Trophoblast cell (in vitro differentiated cells and primary cell): Measurements from ENCODE around the gene RDM1.

ENCODE experiments used
- DNase-seq, 2 donors: peaks; one replicate each; pipeline ENCODE4 v3.0.0-alpha.2; 2016
- H2AFZ ChIP-seq: 2 replicates; pipeline ENCODE4 v1.6.1; 2013; ENCODE audit warnings: low read length, moderate library complexity, mild to moderate bottlenecking; ENCODE audit not compliant: insufficient read depth, poor library complexity
- H2AK5ac ChIP-seq: 2 replicates; pipeline ENCODE4 v1.6.1; 2013; ENCODE audit warnings: mild to moderate bottlenecking, low read length
- H2BK120ac ChIP-seq: 2 replicates; pipeline ENCODE4 v1.6.1; 2013; ENCODE audit warnings: low read length, mild to moderate bottlenecking, moderate library complexity; ENCODE audit not compliant: insufficient read depth, poor library complexity
- H2BK12ac ChIP-seq: 2 replicates; pipeline ENCODE4 v1.6.1; 2013; ENCODE audit warnings: mild to moderate bottlenecking, low read length, moderate library complexity
- H2BK5ac ChIP-seq: 2 replicates; pipeline ENCODE4 v1.6.1; 2013; ENCODE audit warnings: low read length, low read depth, moderate library complexity, mild to moderate bottlenecking; ENCODE audit not compliant: poor library complexity
- H3K14ac ChIP-seq: 2 replicates; pipeline ENCODE4 v1.6.1; 2013; ENCODE audit warnings: mild to moderate bottlenecking, low read length
- H3K18ac ChIP-seq: 2 replicates; pipeline ENCODE4 v1.6.1; 2013; ENCODE audit warnings: mild to moderate bottlenecking, low read length
- H3K23ac ChIP-seq: 2 replicates; pipeline ENCODE4 v1.6.1; 2013; ENCODE audit warnings: low read length
- H3K27ac ChIP-seq: 2 replicates; pipeline ENCODE4 v1.5.1; 2013; ENCODE audit warnings: low read depth, mild to moderate bottlenecking, inconsistent platforms, low read length, moderate library complexity
- H3K27me3 ChIP-seq: 2 replicates; pipeline ENCODE4 v1.6.1; 2013; ENCODE audit warnings: inconsistent platforms, mild to moderate bottlenecking, low read length, moderate library complexity; ENCODE audit not compliant: insufficient read depth
- H3K36me3 ChIP-seq, 2 experiments: 1 replicate in 1 of 2; 2 replicates in 1 of 2; pipeline ENCODE4 v1.6.1; 2013; ENCODE audit warnings: low read length in 2 of 2, mild to moderate bottlenecking in 2 of 2, moderate library complexity in 1 of 2; ENCODE audit not compliant: insufficient read depth in 2 of 2, control insufficient read depth in 1 of 2
- H3K4ac ChIP-seq: 2 replicates; pipeline ENCODE4 v1.6.1; 2013; ENCODE audit warnings: low read depth, mild to moderate bottlenecking, low read length, moderate library complexity
- H3K4me1 ChIP-seq, 2 experiments: 1 replicate in 1 of 2; 2 replicates in 1 of 2; pipeline ENCODE4 v1.6.1; 2013; ENCODE audit warnings: low read length in 2 of 2, mild to moderate bottlenecking in 2 of 2, moderate library complexity in 1 of 2; ENCODE audit not compliant: insufficient read depth in 2 of 2, control insufficient read depth in 1 of 2
- H3K4me2 ChIP-seq: 2 replicates; pipeline ENCODE4 v1.6.1; 2013; ENCODE audit warnings: inconsistent platforms, mild to moderate bottlenecking, low read length, moderate library complexity
- H3K4me3 ChIP-seq: 2 replicates; pipeline ENCODE4 v1.5.1; 2013; ENCODE audit warnings: mild to moderate bottlenecking, low read depth, low read length, inconsistent platforms
- H3K79me1 ChIP-seq: one replicate; pipeline ENCODE4 v1.6.1; 2013; ENCODE audit warnings: low read length
- H3K79me2 ChIP-seq: 2 replicates; pipeline ENCODE4 v1.6.1; 2013; ENCODE audit warnings: low read length, mild to moderate bottlenecking; ENCODE audit not compliant: control insufficient read depth, insufficient read depth, poor library complexity
- H3K9ac ChIP-seq: 2 replicates; pipeline ENCODE4 v1.6.1; 2013; ENCODE audit warnings: mild to moderate bottlenecking, low read length
- H3K9me3 ChIP-seq: 2 replicates; pipeline ENCODE4 v1.6.1; 2013; ENCODE audit warnings: low read depth, mild to moderate bottlenecking, control low read depth, inconsistent platforms, low read length; ENCODE audit not compliant: insufficient read depth
- H4K12ac ChIP-seq: 2 replicates; pipeline ENCODE4 v1.6.1; 2013; ENCODE audit warnings: low read depth, mild to moderate bottlenecking, low read length, moderate library complexity
- H4K8ac ChIP-seq: 2 replicates; pipeline ENCODE4 v1.6.1; 2013; ENCODE audit warnings: low read depth, mild to moderate bottlenecking, low read length, moderate library complexity
- H4K91ac ChIP-seq: one replicate; pipeline ENCODE4 v1.6.1; 2013; ENCODE audit warnings: low read depth, mild to moderate bottlenecking, low read length, moderate library complexity
- WGBS: extraction: QIAGEN DNeasy Blood & Tissue Kit; methylation state at CpG from one replicate; pipeline ENCODE4 v1.1.7; 2013; ENCODE audit warnings: missing lambda C conversion rate; ENCODE audit not compliant: insufficient read length, insufficient coverage; ENCODE audit errors: extremely low coverage; 5-methylcytosine and 5-hydroxymethylcytosine counted together

The RDM1 gene

GRCh38 chr17:35915153-35915964 is 15.2 kb downstream of the RDM1 start:
- no peak overlapping the region for H3K14ac ChIP-seq

DNA sequence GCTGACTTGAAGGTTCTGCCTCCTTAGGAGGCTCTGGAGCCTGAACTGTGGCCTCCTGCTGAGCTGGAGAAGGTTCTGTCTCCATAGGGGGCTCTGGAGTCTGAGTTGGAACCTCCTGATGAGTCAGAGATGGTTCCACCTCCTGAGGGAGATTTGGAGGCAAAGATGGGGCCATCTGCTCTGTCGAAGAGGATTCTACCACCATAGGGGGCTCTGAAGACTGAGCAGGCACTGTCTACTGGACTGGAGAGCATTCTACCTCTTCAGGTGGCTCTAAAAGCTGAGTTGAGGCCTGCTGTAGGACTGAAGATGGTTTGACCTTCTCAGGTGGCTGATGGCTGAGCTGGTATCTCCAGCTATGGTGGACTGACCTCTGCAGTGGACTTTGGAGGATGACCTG is 16.2 kb downstream of the RDM1 start:
- H3K27ac ChIP-seq: no peak overlapping the region
- DNase-seq: no peak
- H2BK12ac ChIP-seq: no peak overlapping the region
- H3K9ac ChIP-seq: no peak overlapping the region
- H3K36me3 ChIP-seq: peaks cover 0 to 1% of the 10 kb centered on the region in 2 experiments
- H2BK5ac ChIP-seq: no peak overlapping the region
- WGBS: no CpG with 5 or more reads among the region's 1 CpG
- no peak overlapping the region for H2AK5ac ChIP-seq
- H3K4me2 ChIP-seq: no peak overlapping the region
- no peak overlapping the region for H3K23ac ChIP-seq
- H2BK120ac ChIP-seq: no peak overlapping the region
- no peak overlapping the region for H3K4me3 ChIP-seq
- H2AFZ ChIP-seq: no peak overlapping the region
- no peak overlapping the region for H4K8ac ChIP-seq
- H3K79me1 ChIP-seq: no peaks in the 10 kb centered on the region
- no peaks in the 10 kb centered on the region for H3K79me2 ChIP-seq
- no peak overlapping the region for H4K91ac ChIP-seq
- H3K4me1 ChIP-seq: no peaks in the 10 kb centered on the region
- no peak overlapping the region for H3K4ac ChIP-seq
- no peak overlapping the region for H3K18ac ChIP-seq
- H3K9me3 ChIP-seq: peaks cover 7% of the 10 kb centered on the region
- H3K14ac ChIP-seq: no peak overlapping the region
- no peaks in the 10 kb centered on the region for H3K27me3 ChIP-seq
- no peak overlapping the region for H4K12ac ChIP-seq

More at GRCh38 chr17:35915153-35915964, 15.2 kb downstream of the RDM1 start:
- H4K12ac ChIP-seq: no peak overlapping the region
- peaks cover 0 to 1% of the 10 kb centered on the region in 2 experiments for H3K36me3 ChIP-seq
- H3K18ac ChIP-seq: no peak overlapping the region
- H3K4me2 ChIP-seq: no peak overlapping the region
- H3K79me2 ChIP-seq: no peaks in the 10 kb centered on the region
- no peak overlapping the region for H3K23ac ChIP-seq
- no peak overlapping the region for H2BK120ac ChIP-seq
- no peak overlapping the region for H4K91ac ChIP-seq
- no peaks in the 10 kb centered on the region for H3K4me1 ChIP-seq
- no peak overlapping the region for H3K4me3 ChIP-seq
- H2AFZ ChIP-seq: no peak overlapping the region
- H3K9ac ChIP-seq: no peak overlapping the region
- H3K9me3 ChIP-seq: peaks cover 7% of the 10 kb centered on the region
- H3K27ac ChIP-seq: no peak overlapping the region
- no peaks in the 10 kb centered on the region for H3K79me1 ChIP-seq
- H2AK5ac ChIP-seq: no peak overlapping the region
- H4K8ac ChIP-seq: no peak overlapping the region
- H3K27me3 ChIP-seq: no peaks in the 10 kb centered on the region
- no peak for DNase-seq
- H2BK5ac ChIP-seq: no peak overlapping the region
- WGBS: no CpG with 5 or more reads among the region's 3 CpGs
- H3K4ac ChIP-seq: no peak overlapping the region
- no peak overlapping the region for H2BK12ac ChIP-seq

- no peak overlapping the region for H4K12ac ChIP-seq
- no peak overlapping the region for H2BK120ac ChIP-seq
- H3K27me3 ChIP-seq: no peaks in the 10 kb centered on the region
- DNase-seq: no peak
- H3K14ac ChIP-seq: no peak overlapping the region
- no peaks in the 10 kb centered on the region for H3K79me2 ChIP-seq
- H3K23ac ChIP-seq: no peak overlapping the region
- H3K9ac ChIP-seq: no peak overlapping the region
- H3K4ac ChIP-seq: no peak overlapping the region
- H3K18ac ChIP-seq: no peak overlapping the region
- H3K4me2 ChIP-seq: no peak overlapping the region
- H2BK12ac ChIP-seq: no peak overlapping the region
- H3K4me1 ChIP-seq: no peaks in the 10 kb centered on the region
- no peak overlapping the region for H3K4me3 ChIP-seq
- H4K8ac ChIP-seq: no peak overlapping the region
- H3K36me3 ChIP-seq: peaks cover 0 to 1% of the 10 kb centered on the region in 2 experiments
- WGBS: no CpG with 5 or more reads among the region's 4 CpGs
- H2BK5ac ChIP-seq: no peak overlapping the region
- no peaks in the 10 kb centered on the region for H3K79me1 ChIP-seq
- H2AK5ac ChIP-seq: no peak overlapping the region
- H3K9me3 ChIP-seq: peaks cover 7% of the 10 kb centered on the region
- no peak overlapping the region for H3K27ac ChIP-seq
- no peak overlapping the region for H2AFZ ChIP-seq
- no peak overlapping the region for H4K91ac ChIP-seq
These were observed 17.0 kb downstream of the RDM1 start for GRCh38 chr17:35913609-35914008.

- no peak overlapping the region for H3K4me3 ChIP-seq
- H3K79me2 ChIP-seq: no peaks in the 10 kb centered on the region
- no peak overlapping the region for H4K8ac ChIP-seq
- H3K4ac ChIP-seq: no peak overlapping the region
- H3K4me1 ChIP-seq: no peaks in the 10 kb centered on the region
- H2AK5ac ChIP-seq: no peak overlapping the region
- no peak overlapping the region for H3K9ac ChIP-seq
- no peak overlapping the region for H2AFZ ChIP-seq
- H2BK5ac ChIP-seq: no peak overlapping the region
- H2BK12ac ChIP-seq: no peak overlapping the region
- H3K14ac ChIP-seq: no peak overlapping the region
- H3K9me3 ChIP-seq: peaks cover 7% of the 10 kb centered on the region
- no peak for DNase-seq
- no peak overlapping the region for H3K27ac ChIP-seq
- no peak overlapping the region for H4K91ac ChIP-seq
- no peaks in the 10 kb centered on the region for H3K36me3 ChIP-seq
- H3K23ac ChIP-seq: no peak overlapping the region
- H2BK120ac ChIP-seq: no peak overlapping the region
- H3K79me1 ChIP-seq: no peaks in the 10 kb centered on the region
- H4K12ac ChIP-seq: no peak overlapping the region
- no peak overlapping the region for H3K4me2 ChIP-seq
- no peak overlapping the region for H3K18ac ChIP-seq
- H3K27me3 ChIP-seq: no peaks in the 10 kb centered on the region
- WGBS: no CpG with 5 or more reads among the region's 2 CpGs
These were observed 17.6 kb downstream of the RDM1 start for GRCh38 chr17:35912942-35913341.
